ENCODE measurements around the gene MITF.

MITF gene

GRCh38 chr3:69739204-69740102, at the start of gene MITF:
Gene MITF (plus strand): TSS chr3:69739464. CDS start chr3:69739598, 134 bp downstream.
- DNase-seq = no peak

GRCh38 chr3:69691860-69692259, 47.4 kb upstream of the MITF start:
- no peak for DNase-seq

GRCh38 chr3:69692761-69693160, 46.5 kb upstream of the MITF start:
- DNase-seq = no peak

GRCh38 chr3:69695443-69695842, 43.8 kb upstream of the MITF start:
- DNase-seq = no peak

- no peak for DNase-seq
These were observed 43.3 kb upstream of the MITF start for GRCh38 chr3:69695933-69696332.

- no peak for DNase-seq
These were observed 42.9 kb upstream of the MITF start for GRCh38 chr3:69696367-69696766.

- no peak for DNase-seq
These were observed 41.9 kb upstream of the MITF start for GRCh38 chr3:69697381-69697780.

GRCh38 chr3:69698728-69699127, 40.5 kb upstream of the MITF start:
- no peak for DNase-seq

- DNase-seq = no peak
These were observed 40.1 kb upstream of the MITF start for GRCh38 chr3:69699183-69699582.

- DNase-seq = no peak
These were observed 38.3 kb upstream of the MITF start for GRCh38 chr3:69700949-69701348.

- DNase-seq = no peak
These were observed 28.9 kb upstream of the MITF start for GRCh38 chr3:69710153-69710977.

GRCh38 chr3:69712269-69712668, 27.0 kb upstream of the MITF start:
- no peak for DNase-seq

- DNase-seq = no peak
These were observed 26.3 kb upstream of the MITF start for GRCh38 chr3:69712933-69713332.

- DNase-seq = no peak
These were observed 24.1 kb upstream of the MITF start for GRCh38 chr3:69715204-69715603.

- no peak for DNase-seq
These were observed 23.1 kb upstream of the MITF start for GRCh38 chr3:69716119-69716518.

- no peak for DNase-seq
These were observed 20.2 kb upstream of the MITF start for GRCh38 chr3:69718866-69719586.

GRCh38 chr3:69719587-69720122, 19.6 kb upstream of the MITF start:
- DNase-seq = no peak

- no peak for DNase-seq
These were observed 18.4 kb upstream of the MITF start for GRCh38 chr3:69720824-69721223.

GRCh38 chr3:69723389-69723788, 15.9 kb upstream of the MITF start:
- DNase-seq = no peak

- DNase-seq = no peak
These were observed 14.4 kb upstream of the MITF start for GRCh38 chr3:69724722-69725435.

- DNase-seq = no peak
These were observed 13.2 kb upstream of the MITF start for GRCh38 chr3:69725994-69726571.

Measured in activated T-cell treated with anti-CD3 and anti-CD28 coated beads for 4 hours (primary cell).